C4-2B (cell line): ENCODE data around the gene HOMEZ.

ENCODE experiments used
- CTCF ChIP-seq: fragments of 450-650 bp; conservative IDR thresholded peaks from 2 replicates; pipeline ENCODE4 v1.5.1; 2017; ENCODE audit warnings: mild to moderate bottlenecking
- ZFX ChIP-seq: fragments of 450-650 bp; IDR thresholded peaks from 2 replicates; pipeline ENCODE4 v1.6.1; 2017

GRCh38 chr14:23252420-23253333 lies 33.3 kb downstream of the HOMEZ start:
- TF ChIP-seq CTCF: no peak
- TF ChIP-seq ZFX: no peak
